ENCODE measurements around the gene MAN1B1. TPM values are rescaled to one million over a fixed set of nuclear protein-coding genes. Genes with fewer than 3 reads are reported as not detected.

Gene MAN1B1
- total and polyA plus RNA-seq, 2 donors (not counting 1 experiment from before 2014, with no cell fraction given), result 45.5 to 96.6 TPM

Other genes starting within 250 kb of the MAN1B1 start
Only the 30 nearest of the 36 such genes appear.
- 136 and 166 TPM in 2 replicates for gene FBXW5, start 142.2 kb upstream of the MAN1B1 start, total RNA-seq
- gene FBXW5, start 142.2 kb upstream of the MAN1B1 start, polyA plus RNA-seq, result 31.3 and 39.9 TPM in 2 replicates
- 1.2 TPM in 1 of 2 replicates, not detected in the other for gene C8G, start 141.7 kb upstream of the MAN1B1 start, total RNA-seq
- 0.40 TPM in 1 of 2 replicates, not detected in the other for gene C8G, start 141.7 kb upstream of the MAN1B1 start, polyA plus RNA-seq
- 0.17 TPM in 1 of 2 replicates, not detected in the other for gene LCN12, start 134.7 kb upstream of the MAN1B1 start, total RNA-seq
- gene LCN12, start 134.7 kb upstream of the MAN1B1 start, polyA plus RNA-seq, result 0.02 TPM in 1 of 2 replicates, not detected in the other
- 89.9 and 90.3 TPM in 2 replicates for gene PTGDS, start 109.5 kb upstream of the MAN1B1 start, total RNA-seq
- gene PTGDS, start 109.5 kb upstream of the MAN1B1 start, polyA plus RNA-seq, result 2.0 and 4.9 TPM in 2 replicates
- 3.3 and 6.3 TPM in 2 replicates for gene LCNL1, start 104.0 kb upstream of the MAN1B1 start, total RNA-seq
- gene LCNL1, start 104.0 kb upstream of the MAN1B1 start, polyA plus RNA-seq, result 0.75 and 1.4 TPM in 2 replicates
- gene PAXX, start 94.6 kb upstream of the MAN1B1 start, total RNA-seq, result 13.7 and 14.9 TPM in 2 replicates
- gene PAXX, start 94.6 kb upstream of the MAN1B1 start, polyA plus RNA-seq, result 6.1 and 9.9 TPM in 2 replicates
- gene CLIC3, start 90.4 kb upstream of the MAN1B1 start, total RNA-seq, result 1.3 and 3.5 TPM in 2 replicates
- 0.98 and 1.5 TPM in 2 replicates for gene CLIC3, start 90.4 kb upstream of the MAN1B1 start, polyA plus RNA-seq
- 13.9 and 21.8 TPM in 2 replicates for gene ABCA2, start 58.7 kb upstream of the MAN1B1 start, total RNA-seq
- 8.5 and 13.4 TPM in 2 replicates for gene ABCA2, start 58.7 kb upstream of the MAN1B1 start, polyA plus RNA-seq
- not detected in 2 replicates for gene FUT7, start 54.9 kb upstream of the MAN1B1 start, total RNA-seq
- not detected in 2 replicates for gene FUT7, start 54.9 kb upstream of the MAN1B1 start, polyA plus RNA-seq
- 10.5 and 15.7 TPM in 2 replicates for gene NPDC1, start 40.8 kb upstream of the MAN1B1 start, total RNA-seq
- gene NPDC1, start 40.8 kb upstream of the MAN1B1 start, polyA plus RNA-seq, result 9.0 and 12.1 TPM in 2 replicates
- gene ENTPD2, start 32.9 kb upstream of the MAN1B1 start, total RNA-seq, result under 0.01 TPM in 2 replicates
- not detected in 2 replicates for gene ENTPD2, start 32.9 kb upstream of the MAN1B1 start, polyA plus RNA-seq
- 0.26 and 2.8 TPM in 2 replicates for gene SAPCD2, start 16.4 kb upstream of the MAN1B1 start, total RNA-seq
- gene SAPCD2, start 16.4 kb upstream of the MAN1B1 start, polyA plus RNA-seq, result 0.85 and 2.7 TPM in 2 replicates
- gene UAP1L1, start 9.5 kb upstream of the MAN1B1 start, total RNA-seq, result 15.7 and 21.1 TPM in 2 replicates
- gene UAP1L1, start 9.5 kb upstream of the MAN1B1 start, polyA plus RNA-seq, result 16.4 and 17.9 TPM in 2 replicates
- 93.0 and 126 TPM in 2 replicates for gene DPP7, start 27.7 kb downstream of the MAN1B1 start, total RNA-seq
- gene DPP7, start 27.7 kb downstream of the MAN1B1 start, polyA plus RNA-seq, result 28.6 and 44.3 TPM in 2 replicates
- under 0.01 TPM in 1 of 2 replicates, not detected in the other for gene GRIN1, start 52.2 kb downstream of the MAN1B1 start, total RNA-seq
- gene GRIN1, start 52.2 kb downstream of the MAN1B1 start, polyA plus RNA-seq, result 0.06 and 0.08 TPM in 2 replicates
- not detected in 2 replicates for gene LRRC26, start 83.1 kb downstream of the MAN1B1 start, total RNA-seq
- gene LRRC26, start 83.1 kb downstream of the MAN1B1 start, polyA plus RNA-seq, result not detected in 2 replicates
- not detected in 2 replicates for gene TMEM210, start 85.1 kb downstream of the MAN1B1 start, total RNA-seq
- gene TMEM210, start 85.1 kb downstream of the MAN1B1 start, polyA plus RNA-seq, result not detected in 2 replicates
- gene ANAPC2, start 101.6 kb downstream of the MAN1B1 start, total RNA-seq, result 15.9 and 18.0 TPM in 2 replicates
- 9.1 and 12.3 TPM in 2 replicates for gene ANAPC2, start 101.6 kb downstream of the MAN1B1 start, polyA plus RNA-seq
- gene SSNA1, start 101.7 kb downstream of the MAN1B1 start, total RNA-seq, result 56.3 and 58.3 TPM in 2 replicates
- gene SSNA1, start 101.7 kb downstream of the MAN1B1 start, polyA plus RNA-seq, result 37.7 and 51.2 TPM in 2 replicates
- gene TPRN, start 113.8 kb downstream of the MAN1B1 start, total RNA-seq, result 5.1 and 5.8 TPM in 2 replicates
- gene TPRN, start 113.8 kb downstream of the MAN1B1 start, polyA plus RNA-seq, result 1.6 and 2.3 TPM in 2 replicates
- 36.2 and 36.3 TPM in 2 replicates for gene TMEM203, start 118.7 kb downstream of the MAN1B1 start, total RNA-seq
- gene TMEM203, start 118.7 kb downstream of the MAN1B1 start, polyA plus RNA-seq, result 38.6 and 44.9 TPM in 2 replicates
- gene NDOR1, start 118.7 kb downstream of the MAN1B1 start, total RNA-seq, result 2.6 and 3.1 TPM in 2 replicates
- gene NDOR1, start 118.7 kb downstream of the MAN1B1 start, polyA plus RNA-seq, result 2.4 and 5.6 TPM in 2 replicates
- 0.26 and 0.33 TPM in 2 replicates for gene RNF208, start 135.3 kb downstream of the MAN1B1 start, total RNA-seq
- gene RNF208, start 135.3 kb downstream of the MAN1B1 start, polyA plus RNA-seq, result 0.14 and 0.34 TPM in 2 replicates
- gene CYSRT1, start 138.2 kb downstream of the MAN1B1 start, total RNA-seq, result 0.51 and 0.66 TPM in 2 replicates
- 0.19 and 0.25 TPM in 2 replicates for gene CYSRT1, start 138.2 kb downstream of the MAN1B1 start, polyA plus RNA-seq
- gene RNF224, start 140.5 kb downstream of the MAN1B1 start, total RNA-seq, result under 0.01 TPM in 1 of 2 replicates, not detected in the other
- gene RNF224, start 140.5 kb downstream of the MAN1B1 start, polyA plus RNA-seq, result not detected in 2 replicates
- not detected in 2 replicates for gene SLC34A3, start 143.9 kb downstream of the MAN1B1 start, total RNA-seq
- gene SLC34A3, start 143.9 kb downstream of the MAN1B1 start, polyA plus RNA-seq, result not detected in 2 replicates
- 106 and 111 TPM in 2 replicates for gene TUBB4B, start 154.3 kb downstream of the MAN1B1 start, total RNA-seq
- 332 and 663 TPM in 2 replicates for gene TUBB4B, start 154.3 kb downstream of the MAN1B1 start, polyA plus RNA-seq
- gene STPG3, start 164.3 kb downstream of the MAN1B1 start, total RNA-seq, result not detected in 2 replicates
- gene STPG3, start 164.3 kb downstream of the MAN1B1 start, polyA plus RNA-seq, result not detected in 2 replicates
- gene NELFB, start 168.3 kb downstream of the MAN1B1 start, total RNA-seq, result 40.6 and 50.0 TPM in 2 replicates
- gene NELFB, start 168.3 kb downstream of the MAN1B1 start, polyA plus RNA-seq, result 23.5 and 32.7 TPM in 2 replicates
- 12.6 and 22.1 TPM in 2 replicates for gene TOR4A, start 190.7 kb downstream of the MAN1B1 start, total RNA-seq
- gene TOR4A, start 190.7 kb downstream of the MAN1B1 start, polyA plus RNA-seq, result 3.3 and 11.3 TPM in 2 replicates

All from fibroblast of lung (primary cell).